Stomach (tissue), 9 donors: Measurements from ENCODE around the gene RASA3. TPM values are rescaled to one million over a fixed set of nuclear protein-coding genes. Genes with fewer than 3 reads are reported as not detected.

ENCODE experiments used
- DNase-seq, 2 donors: peaks; one replicate each; pipeline versions ENCODE4 v3.0.0 to v3.0.0-alpha.2; 2013 to 2019
- H3K27ac ChIP-seq, 5 donors: fragments of 200-600 bp in 4 of 5; sonication (generic) in 4 of 5; one replicate each; pipeline ENCODE4 v1.5.1; 2013 to 2019; ENCODE audit warnings: mild to moderate bottlenecking in 1 of 5, moderate library complexity in 1 of 5
- H3K27me3 ChIP-seq, 3 donors: fragments of 200-600 bp; sonication (generic); one replicate each; pipeline ENCODE4 v1.5.1; 2017 to 2019; ENCODE audit warnings: mixed run types in 1 of 3
- H3K36me3 ChIP-seq, 4 donors: fragments of 200-600 bp; sonication (generic); 1 replicate in 3 of 4; 2 replicates in 1 of 4; pipeline ENCODE4 v1.5.1; 2016 to 2019
- H3K4me1 ChIP-seq, 4 donors: fragments of 200-600 bp; sonication (generic); one replicate each; pipeline ENCODE4 v1.5.1; 2016 to 2019
- H3K4me3 ChIP-seq, 4 donors: fragments of 200-600 bp; sonication (generic) in 3 of 4; one replicate each; pipeline ENCODE4 v1.5.1; 2016 to 2019; ENCODE audit warnings: mild to moderate bottlenecking in 1 of 4
- H3K9me3 ChIP-seq, 4 donors: fragments of 200-600 bp; sonication (generic); one replicate each; pipeline ENCODE4 v1.5.1; 2016 to 2019
- CTCF ChIP-seq, 7 experiments: fragments of 450-650 bp in 4 of 7; fragments of 200-600 bp in 3 of 7; sonication (generic) in 3 of 7; IDR thresholded peaks; one replicate each; pipeline ENCODE4 v1.5.1; 2016 to 2019; ENCODE audit warnings: antibody characterized with exemption in 7 of 7, control low read depth in 2 of 7, mild to moderate bottlenecking in 1 of 7
- EP300 ChIP-seq: sonication (generic); formaldehyde crosslinking; IDR thresholded peaks from one replicate; pipeline ENCODE4 v1.6.1; 2017; ENCODE audit warnings: antibody characterized with exemption
- POLR2A ChIP-seq, 4 donors: fragments of 450-650 bp; IDR thresholded peaks; one replicate each; pipeline ENCODE4 v1.6.1; 2016; ENCODE audit warnings: antibody characterized with exemption in 4 of 4, control low read depth in 2 of 4, mild to moderate bottlenecking in 1 of 4, moderate library complexity in 1 of 4
- POLR2AphosphoS5 ChIP-seq, 3 donors: sonication (generic); formaldehyde crosslinking; IDR thresholded peaks; one replicate each; pipeline ENCODE4 v1.6.1; 2016; ENCODE audit warnings: antibody characterized with exemption in 3 of 3
- WGBS, 5 donors: extraction: QIAGEN DNeasy Blood & Tissue Kit in 3 of 5; methylation state at CpG; one replicate each; pipeline versions ENCODE4 v1.1.5 to v1.1.7; 2013 to 2018; 5-methylcytosine and 5-hydroxymethylcytosine counted together
- intact Hi-C: fragments of 100-400 bp; cut with DNase I; formaldehyde crosslinking; loops from one replicate; pipeline ENCODE4 v1.15.1; 2023; ENCODE audit warnings: low total_unique reads
- polyA plus RNA-seq, 3 donors: library from polyadenylated mRNA; stranded (reverse); fragments of 200-250 nt; gene quantifications; one replicate each; pipeline ENCODE4 v1.2.3, GENCODE V29; 2013
- total RNA-seq, 5 donors: library from RNA; depleted of rRNA; stranded (reverse); fragments of >200 nt; gene quantifications; one replicate each; pipeline versions ENCODE4 v1.1.0 to v1.2.3, GENCODE V29; 2014 to 2016
- donor health status: healthy with polysubstance abuse.
- donor health status: Bipolar disorder and iron deficiency.
- donor health status: healthy.

RASA3 gene
- total and polyA plus RNA-seq, 8 donors: 3.7 to 22.3 (median 7.9) TPM

GRCh38 chr13:114059946-114060860 lies 72.2 kb downstream of the RASA3 start:
- 80 to 89% (median 88%) methylated on average over 32 to 53 of the region's 53 CpGs for WGBS, 5 donors
- H3K4me1 ChIP-seq: peaks cover 19 to 83% (median 50%) of the 10 kb centered on the region in 4 donors
- TF ChIP-seq POLR2A (IDR thresholded peaks at IDR 0.05) (no peak), POLR2AphosphoS5 (IDR thresholded peaks at IDR 0.05) (peak in 1 of 3 donors; percentile 18)
- H3K36me3 ChIP-seq: peaks cover 0 to 21% (median 5%) of the 10 kb centered on the region in 4 donors
- DNase-seq: peak in 1 of 2 donors; percentile 57
- no peaks in the 10 kb centered on the region for H3K27me3 ChIP-seq
- no peak overlapping the region for H3K4me3 ChIP-seq
- intact Hi-C loops: loop anchor here (10.0 kb wide), 1 partner anchor 65 kb away; no protein-coding TSS in a partner anchor
- no peaks in the 10 kb centered on the region for H3K9me3 ChIP-seq
- H3K27ac ChIP-seq: peak overlapping the region in 2 of 5 donors; percentile 54 to 56

GRCh38 chr13:114059428-114059827 lies 73.0 kb downstream of the RASA3 start:
- Histone ChIP-seq H3K9me3 (no peaks in the 10 kb centered on the region), H3K36me3 (peaks cover 0 to 26% (median 7%) of the 10 kb centered on the region in 4 donors), H3K27me3 (no peaks in the 10 kb centered on the region), H3K27ac (peak overlapping the region in 2 of 5 donors; percentile 16 to 56), H3K4me3 (no peak overlapping the region), H3K4me1 (peaks cover 11 to 78% (median 44%) of the 10 kb centered on the region in 4 donors)
- intact Hi-C loops: no loop called here
- no peak for DNase-seq
- WGBS, 5 donors: 93 to 98% (median 95%) methylated on average over 15 to 16 of the region's 16 CpGs
- TF ChIP-seq CTCF (IDR thresholded peaks at IDR 0.05) (no peak), POLR2A (IDR thresholded peaks at IDR 0.05) (no peak), EP300 (no peak), POLR2AphosphoS5 (IDR thresholded peaks at IDR 0.05) (no peak)

- TF ChIP-seq CTCF (IDR thresholded peaks at IDR 0.05) (no peak), POLR2AphosphoS5 (IDR thresholded peaks at IDR 0.05) (no peak), EP300 (no peak), POLR2A (IDR thresholded peaks at IDR 0.05) (no peak)
Measured at GRCh38 chr13:114058051-114058867, 74.2 kb downstream of the RASA3 start.

GRCh38 chr13:114057166-114058050 lies 75.0 kb downstream of the RASA3 start:
- Histone ChIP-seq H3K27ac (peak overlapping the region in 3 of 5 donors; percentile 13 to 46 (median 27)), H3K27me3 (no peaks in the 10 kb centered on the region), H3K36me3 (peaks cover 0 to 26% (median 7%) of the 10 kb centered on the region in 4 donors), H3K4me1 (peaks cover 4 to 64% (median 29%) of the 10 kb centered on the region in 4 donors), H3K4me3 (no peak overlapping the region), H3K9me3 (no peaks in the 10 kb centered on the region)
- WGBS, 5 donors: 46 to 60% (median 56%) methylated on average over 22 to 23 of the region's 23 CpGs
- intact Hi-C loops: no loop called here
- no peak for TF ChIP-seq POLR2A (IDR thresholded peaks at IDR 0.05)
- no peak for TF ChIP-seq EP300
- TF ChIP-seq POLR2AphosphoS5 (IDR thresholded peaks at IDR 0.05): no peak
- no peak for TF ChIP-seq CTCF (IDR thresholded peaks at IDR 0.05)
- DNase-seq: no peak

More at GRCh38 chr13:114058051-114058867, 74.2 kb downstream of the RASA3 start:
- Histone ChIP-seq H3K9me3 (no peaks in the 10 kb centered on the region), H3K4me3 (no peak overlapping the region), H3K27me3 (no peaks in the 10 kb centered on the region), H3K27ac (peak overlapping the region in 2 of 5 donors; percentile 27 to 46), H3K36me3 (peaks cover 0 to 26% (median 7%) of the 10 kb centered on the region in 4 donors), H3K4me1 (peaks cover 4 to 69% (median 32%) of the 10 kb centered on the region in 4 donors)
- 79 to 91% (median 87%) methylated on average over 29 to 30 of the region's 30 CpGs for WGBS, 5 donors
- intact Hi-C loops: no loop called here
- no peak for DNase-seq
